ENCODE results near the gene INHBC. TPM values are rescaled to one million over a fixed set of nuclear protein-coding genes. Genes with fewer than 3 reads are reported as not detected.

Gene INHBC
- total and polyA plus RNA-seq, 10 donors: 0.19 TPM; not detected in 9

GRCh38 chr12:57481671-57482070, 47.1 kb downstream of the INHBC start:
- Histone ChIP-seq H3K4me1 (peaks cover 15 to 70% (median 44%) of the 10 kb centered on the region in 6 donors), H3K4me3 (no peak overlapping the region), H3K27me3 (replicated peaks in 1 of 7) (no peaks in the 10 kb centered on the region), H3K9me3 (no peaks in the 10 kb centered on the region), H3K27ac (peak overlapping the region; percentile 7 to 96 (median 75)), H3K36me3 (no peaks in the 10 kb centered on the region)
- intact Hi-C loops (cut with DNase I; ENCODE audit: low total_unique reads): no loop called here
- DNase-seq: no peak
- WGBS, 5 donors: 82 to 97% (median 89%) methylated on average over 1 of the region's 1 CpG
- no peak for TF ChIP-seq POLR2A (IDR thresholded peaks at IDR 0.05)
- no peak for TF ChIP-seq CTCF (IDR thresholded peaks at IDR 0.05 in 8 of 11, conservative IDR thresholded peaks at IDR 0.05 in 3 of 11)
- no peak for TF ChIP-seq POLR2AphosphoS5 (IDR thresholded peaks at IDR 0.05)

- Histone ChIP-seq H3K4me3 (no peak overlapping the region), H3K27me3 (replicated peaks in 1 of 7) (no peaks in the 10 kb centered on the region), H3K27ac (peak overlapping the region in 2 of 8 donors; percentile 5 to 51), H3K36me3 (no peaks in the 10 kb centered on the region), H3K9me3 (no peaks in the 10 kb centered on the region), H3K4me1 (peaks cover 17 to 66% (median 39%) of the 10 kb centered on the region in 6 donors)
- TF ChIP-seq POLR2AphosphoS5 (IDR thresholded peaks at IDR 0.05) (no peak), POLR2A (IDR thresholded peaks at IDR 0.05) (no peak), CTCF (IDR thresholded peaks at IDR 0.05 in 8 of 11, conservative IDR thresholded peaks at IDR 0.05 in 3 of 11) (no peak)
- intact Hi-C loops (cut with DNase I; ENCODE audit: low total_unique reads): no loop called here
- 59 to 76% (median 73%) methylated on average over 5 of the region's 5 CpGs for WGBS, 5 donors
- DNase-seq: peak; percentile 38
Measured at GRCh38 chr12:57483466-57483865, 48.9 kb downstream of the INHBC start.

- no peak overlapping the region for H3K4me3 ChIP-seq
- peaks cover 16 to 64% (median 28%) of the 10 kb centered on the region in 6 donors for H3K4me1 ChIP-seq
- no peaks in the 10 kb centered on the region for H3K9me3 ChIP-seq
- no peak for DNase-seq
- peaks cover 0 to 19% (median 14%) of the 10 kb centered on the region in 6 donors for H3K36me3 ChIP-seq
- no peak overlapping the region for H3K27ac ChIP-seq
- intact Hi-C loops (cut with DNase I; ENCODE audit: low total_unique reads): no loop called here
- TF ChIP-seq POLR2AphosphoS5 (IDR thresholded peaks at IDR 0.05) (no peak), CTCF (IDR thresholded peaks at IDR 0.05 in 8 of 11, conservative IDR thresholded peaks at IDR 0.05 in 3 of 11) (no peak), POLR2A (IDR thresholded peaks at IDR 0.05) (no peak)
- H3K27me3 ChIP-seq (replicated peaks in 1 of 7): no peaks in the 10 kb centered on the region
Measured at GRCh38 chr12:57485695-57486094, 51.1 kb downstream of the INHBC start.

GRCh38 chr12:57487055-57487596, 52.5 kb downstream of the INHBC start:
- H3K27ac ChIP-seq: peak overlapping the region; percentile 20 to 92 (median 76)
- peak; percentile 82 for DNase-seq
- H3K27me3 ChIP-seq (replicated peaks in 1 of 7): no peaks in the 10 kb centered on the region
- H3K9me3 ChIP-seq: no peaks in the 10 kb centered on the region
- peaks cover 15 to 50% (median 20%) of the 10 kb centered on the region in 6 donors for H3K4me1 ChIP-seq
- 89 to 95% (median 92%) methylated on average over 27 of the region's 27 CpGs for WGBS, 5 donors
- H3K36me3 ChIP-seq: peaks cover 3 to 33% (median 28%) of the 10 kb centered on the region in 6 donors
- peak overlapping the region in 7 of 8 donors; percentile 61 to 92 (median 88) for H3K4me3 ChIP-seq
- TF ChIP-seq CTCF (IDR thresholded peaks at IDR 0.05 in 8 of 11, conservative IDR thresholded peaks at IDR 0.05 in 3 of 11) (no peak), POLR2A (IDR thresholded peaks at IDR 0.05) (no peak), POLR2AphosphoS5 (IDR thresholded peaks at IDR 0.05) (no peak)
- intact Hi-C loops (cut with DNase I; ENCODE audit: low total_unique reads): no loop called here

Measured in spleen (tissue), 11 donors.